ENCODE measurements around the gene CNN1. TPM values are rescaled to one million over a fixed set of nuclear protein-coding genes. Genes with fewer than 3 reads are reported as not detected.

Gene CNN1
- total and polyA plus RNA-seq, 2 of the 4 experiments (the other 2 are of a cell fraction): 102 to 196 TPM

DNA sequence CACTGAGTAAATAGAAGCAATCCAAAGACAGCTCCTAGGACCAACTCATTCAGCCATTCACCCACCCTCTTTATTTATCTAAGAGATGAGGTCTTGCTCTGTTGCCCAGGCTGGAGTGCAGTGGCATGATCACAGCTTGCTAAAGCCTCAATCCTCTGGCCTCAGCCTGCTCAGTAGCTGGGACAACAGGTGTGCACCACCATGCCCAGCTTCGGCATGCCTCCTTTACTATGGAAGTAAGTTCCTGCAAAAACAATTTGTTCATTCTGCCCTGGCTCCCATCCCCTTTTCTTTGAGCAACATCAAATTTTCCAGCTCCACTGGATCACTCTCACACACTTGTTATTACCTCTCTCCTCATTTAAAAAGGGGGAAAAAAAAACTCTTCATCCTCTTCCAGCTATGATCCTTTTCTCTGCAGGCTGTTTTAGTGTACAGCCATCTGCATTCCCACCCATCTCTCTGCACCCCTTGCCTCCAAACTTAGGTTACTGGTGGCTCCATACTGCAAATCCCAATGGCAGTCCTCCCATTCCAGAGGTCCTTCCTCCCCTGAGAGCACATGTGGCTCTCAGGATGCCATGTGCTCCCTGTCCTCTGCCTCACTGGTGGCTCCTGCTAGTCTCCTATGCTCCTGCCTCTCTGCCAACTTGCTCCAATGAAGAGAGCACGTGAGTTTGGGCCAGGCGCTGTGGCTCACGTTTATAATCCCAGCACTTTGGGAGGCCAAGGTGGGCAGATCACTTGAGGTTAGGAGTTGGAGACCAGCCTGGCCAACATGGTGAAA lies 18.2 kb downstream of the CNN1 start:
- Histone ChIP-seq H3K27ac (ENCODE audit: insufficient read depth, low read length) (no peak overlapping the region), H3K36me3 (ENCODE audit: control insufficient read depth, insufficient read depth, low read length) (peaks cover 32% of the 10 kb centered on the region), H2BK20ac (ENCODE audit: low read depth, low read length) (no peak overlapping the region), H3K14ac (replicated peaks; ENCODE audit: low read depth, low read length) (no peak overlapping the region), H4K20me1 (ENCODE audit: insufficient read depth, low read length) (peaks cover 44% of the 10 kb centered on the region), H3K27me3 (ENCODE audit: control insufficient read depth, insufficient read depth, low read length) (no peaks in the 10 kb centered on the region), H3K18ac (ENCODE audit: low read depth, low read length) (no peak overlapping the region), H4K8ac (ENCODE audit: low read depth in 2 of 2, low read length in 2 of 2) (no peak overlapping the region), H2AK9ac (replicated peaks; ENCODE audit: low read depth, low read length, poor library complexity) (no peak overlapping the region), H3K56ac (ENCODE audit: extremely low read depth, insufficient read depth, low read length) (no peak overlapping the region), H3K9ac (ENCODE audit: low read depth, low read length) (no peak overlapping the region), H2BK5ac (ENCODE audit: low read depth, low read length, poor library complexity, severe bottlenecking) (no peak overlapping the region), H4K5ac (ENCODE audit: low read depth, low read length) (no peak overlapping the region), H3K79me1 (ENCODE audit: low read depth in 1 of 2, low read length in 2 of 2) (peaks cover 11 to 59% of the 10 kb centered on the region in 2 experiments), H3K4ac (ENCODE audit: low read depth, low read length) (no peak overlapping the region), H3K9me3 (ENCODE audit: control insufficient read depth, insufficient read depth, low read length) (no peaks in the 10 kb centered on the region), H3K4me1 (ENCODE audit: control insufficient read depth, insufficient read depth, low read length) (no peaks in the 10 kb centered on the region), H2BK15ac (ENCODE audit: low read depth, low read length) (no peak overlapping the region), H3K9me1 (ENCODE audit: insufficient read depth, low read length) (peaks cover 8% of the 10 kb centered on the region; the same call in 1 of the 2 replicates), H2BK120ac (ENCODE audit: low read depth, low read length) (no peak overlapping the region), H4K91ac (ENCODE audit: insufficient read depth, low read depth, low read length) (no peak overlapping the region), H3K4me3 (ENCODE audit: insufficient read depth, low read depth, low read length) (no peak overlapping the region), H2AFZ (replicated peaks; ENCODE audit: low read length, poor library complexity) (no peak overlapping the region), H3K4me2 (ENCODE audit: low read depth, low read length) (no peak overlapping the region), H3K23ac (ENCODE audit: low read depth, low read length) (no peak overlapping the region), H2AK5ac (ENCODE audit: low read depth, low read length) (no peak overlapping the region)
- no peak for DNase-seq
- 100% methylated on average over 1 of the region's 4 CpGs; no CpG with 5 or more reads in 1 of the 2 experiments for WGBS, 2 experiments (ENCODE audit: extremely low coverage in 2 of 2, insufficient read length in 1 of 2)
- no peak for ATAC-seq (ENCODE audit: low read depth)
- no TSS peak for BruUV-seq (replicated peaks)
- ChIA-PET POLR2A (ENCODE audit: unreplicated experiment) (no interaction called here), CTCF (interaction anchor here (0.6 kb wide), 1 partner anchor 23 kb away, joined by 3 read pairs; no protein-coding TSS in a partner anchor)
- intact Hi-C loops (cut with micrococcal nuclease) (no loop called here), in situ Hi-C loops (cut with MboI; ENCODE audit: low sequenced_read_pairs) (no loop called here), dilution Hi-C loops (cut with HindIII; ENCODE audit: low sequenced_read_pairs, unreplicated experiment) (no loop called here)
- TF ChIP-seq MXI1 (IDR thresholded peaks at IDR 0.05; ENCODE audit: borderline replicate concordance, low read depth, low read length): no peak
- TF ChIP-seq NFE2L2 (IDR thresholded peaks at IDR 0.05; ENCODE audit: low read depth, low read length): no peak
- TF ChIP-seq SMC3 (IDR thresholded peaks at IDR 0.05; ENCODE audit: low read depth, low read length): no peak
- TF ChIP-seq FOS (IDR thresholded peaks at IDR 0.05; ENCODE audit: low read depth, low read length): no peak

Data from IMR-90 (cell line).